Measurements from ENCODE around the gene GRM1.

GRM1 gene

GRCh38 chr6:146100776-146101175 lies 71.9 kb downstream of the GRM1 start:
- no peak for DNase-seq

DNA sequence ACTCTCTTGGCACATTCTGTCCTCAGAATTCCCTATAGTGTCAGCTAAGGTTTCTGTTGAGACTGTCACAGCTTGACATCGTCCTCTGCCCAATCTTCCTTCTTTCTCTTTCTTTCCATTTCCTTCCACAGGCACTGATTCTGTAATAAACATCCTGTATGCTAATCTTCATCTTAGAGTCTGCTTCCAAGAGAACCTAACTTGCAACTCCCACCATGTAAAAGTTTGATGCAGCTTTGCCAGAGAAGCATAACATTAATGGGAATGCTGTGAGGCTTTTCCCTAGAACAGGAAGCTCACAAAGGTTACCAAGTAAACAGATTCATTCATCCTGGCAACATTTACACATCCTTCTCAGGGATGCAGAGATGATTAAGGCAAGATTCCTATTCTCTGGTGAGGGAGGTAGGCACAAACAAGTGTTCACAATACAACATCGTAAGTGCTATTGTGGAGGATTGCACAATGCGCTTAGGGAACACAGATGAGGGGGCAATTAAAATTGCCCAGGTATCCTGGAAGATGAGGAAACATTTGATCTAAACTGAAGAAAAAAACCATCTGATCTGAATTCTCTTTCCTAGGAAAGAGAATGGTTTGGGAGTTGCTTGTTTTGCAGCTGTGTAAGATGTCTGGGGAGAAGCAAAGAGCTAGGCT lies 74.7 kb downstream of the GRM1 start:
- no peak for DNase-seq

DNA sequence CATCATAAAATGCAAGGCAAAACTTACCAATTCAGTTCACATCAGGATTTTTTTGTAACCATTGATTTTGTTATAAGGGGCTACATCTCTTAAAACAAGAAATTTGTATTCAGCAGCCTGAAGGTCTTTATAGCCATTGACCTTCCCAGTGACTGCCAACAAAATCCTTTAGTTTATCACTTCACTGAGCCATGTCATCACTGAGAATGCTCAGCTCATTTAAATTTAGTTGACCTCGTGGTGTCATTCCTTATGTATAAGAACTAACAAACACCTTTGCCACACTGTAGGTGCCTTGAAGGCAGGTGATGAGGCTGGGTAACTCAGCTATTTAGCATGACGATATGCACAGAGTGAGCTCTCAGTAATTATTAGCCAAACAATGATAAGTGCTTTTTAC lies 77.7 kb downstream of the GRM1 start:
- no peak for DNase-seq

DNA sequence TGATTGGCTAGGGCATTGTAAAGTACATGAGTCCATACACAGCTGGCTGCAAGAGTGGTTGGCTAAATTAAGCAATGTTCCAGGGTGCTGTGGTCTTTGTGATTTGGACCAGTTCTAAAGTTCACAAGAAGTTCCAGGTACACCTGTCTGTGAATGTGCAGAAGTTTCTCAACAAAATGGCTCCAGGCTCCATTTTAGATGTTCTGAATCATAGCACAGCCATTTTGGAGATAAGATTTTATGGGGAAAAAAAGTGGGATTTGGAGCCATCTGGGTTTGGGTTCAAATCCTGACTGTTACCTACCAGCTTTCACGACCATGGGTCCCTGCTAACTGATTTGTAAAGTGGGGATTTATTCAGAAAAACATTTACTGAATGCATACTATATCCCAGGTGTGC lies 82.1 kb downstream of the GRM1 start:
- no peak for DNase-seq

- DNase-seq = no peak
Measured at GRCh38 chr6:146111881-146112450, 83.1 kb downstream of the GRM1 start.

- no peak for DNase-seq
Measured at GRCh38 chr6:146113084-146113623, 84.3 kb downstream of the GRM1 start.

GRCh38 chr6:146123616-146124015 lies 94.8 kb downstream of the GRM1 start:
- DNase-seq = no peak

DNA sequence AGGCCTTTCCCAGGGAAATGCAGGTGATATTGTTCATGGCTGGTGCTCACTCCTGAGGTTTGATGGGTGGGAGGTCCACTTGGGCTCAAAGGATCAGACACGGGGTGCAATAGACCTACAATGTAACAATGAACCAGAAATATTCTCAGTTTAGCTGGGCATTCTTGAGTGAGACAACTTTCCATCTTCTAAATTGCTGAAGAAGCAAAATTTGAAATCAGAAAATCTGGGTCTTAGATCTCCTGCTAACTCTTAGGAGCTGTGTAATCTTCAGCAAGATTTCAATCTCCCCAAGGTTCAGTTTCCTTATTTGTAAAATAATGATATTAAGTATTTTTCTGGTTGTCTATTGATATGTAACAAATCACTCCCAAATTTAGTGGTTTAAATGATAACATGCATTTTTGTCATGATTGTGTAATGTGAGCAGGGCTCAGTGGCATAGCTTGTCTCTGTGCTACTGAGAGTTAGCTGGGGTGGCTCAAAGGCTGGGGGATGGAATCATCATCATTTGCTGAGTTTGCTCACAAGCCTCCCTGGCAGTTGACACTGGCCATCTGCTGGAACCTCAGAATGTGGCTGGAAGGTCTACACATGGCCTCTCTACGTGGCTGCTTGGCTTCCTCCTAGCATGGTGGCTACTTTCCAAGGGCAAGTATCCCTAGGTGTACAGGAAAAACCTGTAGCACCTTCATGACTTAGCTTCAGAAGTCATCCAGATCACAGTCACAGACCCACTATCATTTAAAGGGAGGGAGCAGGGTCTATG lies 98.8 kb downstream of the GRM1 start:
- no peak for DNase-seq

DNA sequence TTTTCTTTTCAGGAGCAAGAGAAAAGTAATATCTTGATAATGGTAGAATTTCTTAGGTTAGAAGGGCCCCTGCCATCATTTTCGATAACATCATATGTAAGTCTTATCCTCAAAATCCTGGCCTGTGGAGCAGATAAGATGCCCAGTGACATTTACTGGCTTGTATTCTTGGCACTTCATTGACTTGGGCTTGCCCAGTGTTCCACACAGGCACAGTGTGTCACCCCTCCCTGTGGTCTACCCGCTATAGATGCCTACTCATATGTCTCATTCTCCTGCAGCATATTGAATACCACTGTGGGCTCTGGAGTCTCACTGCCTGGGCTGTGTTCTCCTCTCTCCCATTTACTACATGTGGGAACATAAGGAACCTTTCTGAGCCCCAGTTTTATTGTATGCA lies 105.0 kb downstream of the GRM1 start:
- no peak for DNase-seq

DNA sequence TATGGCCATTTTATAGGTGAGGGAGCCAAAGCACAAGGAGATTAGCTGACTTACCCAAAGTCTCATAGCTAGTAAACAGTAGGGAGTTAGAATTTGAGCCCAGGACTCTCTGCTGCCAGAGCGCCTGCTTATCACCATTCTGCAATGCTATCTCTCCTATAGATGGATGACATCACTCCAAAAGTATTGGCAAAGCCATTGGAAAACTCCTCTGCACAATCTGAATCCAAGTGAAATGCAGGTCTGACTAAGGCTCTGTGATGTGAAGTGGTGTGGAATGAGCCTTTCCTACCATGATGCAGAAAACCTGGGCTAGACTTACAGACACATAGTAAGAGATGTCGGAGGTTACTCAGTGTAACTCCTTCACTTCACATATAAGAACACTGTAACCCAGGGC lies 106.3 kb downstream of the GRM1 start:
- no peak for DNase-seq

DNA sequence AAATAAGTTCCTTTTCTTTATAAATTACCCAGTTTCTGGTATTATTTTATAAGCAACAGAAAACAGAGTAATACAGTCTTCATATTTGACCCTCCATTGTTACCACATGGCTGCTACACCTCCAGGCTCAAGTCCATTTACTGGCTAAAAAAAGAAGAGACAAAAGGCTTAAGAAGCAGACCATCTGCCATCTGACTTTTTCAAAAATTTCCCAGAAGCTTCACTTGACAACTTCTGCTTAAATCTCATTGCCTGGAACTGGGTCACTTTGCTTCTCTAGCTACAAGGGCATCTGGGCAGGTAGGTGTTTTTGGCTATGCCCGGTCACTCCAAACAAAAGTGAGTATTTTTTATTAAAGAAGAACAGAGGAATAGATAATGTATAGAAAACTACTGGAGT lies 118.0 kb downstream of the GRM1 start:
- DNase-seq = no peak

DNA sequence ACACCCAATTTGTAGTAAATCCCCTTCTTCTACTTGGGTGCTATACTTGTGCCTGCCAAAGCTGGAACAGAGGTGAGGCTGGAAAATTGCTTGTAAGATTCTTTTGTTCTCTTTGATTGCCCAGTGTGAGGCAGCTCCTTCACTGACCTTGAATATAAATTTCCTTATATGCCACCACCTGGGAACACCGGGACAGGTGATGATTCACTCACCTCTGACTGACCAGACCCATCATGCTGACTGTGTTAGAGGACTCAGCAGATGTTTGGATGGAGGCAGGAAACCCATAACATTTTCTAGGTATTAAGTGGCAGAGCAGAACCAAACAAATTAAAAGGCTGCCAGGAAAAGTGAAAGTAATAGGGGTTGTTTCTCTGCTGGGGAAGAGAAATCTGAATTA lies 120.9 kb downstream of the GRM1 start:
- DNase-seq = no peak

DNA sequence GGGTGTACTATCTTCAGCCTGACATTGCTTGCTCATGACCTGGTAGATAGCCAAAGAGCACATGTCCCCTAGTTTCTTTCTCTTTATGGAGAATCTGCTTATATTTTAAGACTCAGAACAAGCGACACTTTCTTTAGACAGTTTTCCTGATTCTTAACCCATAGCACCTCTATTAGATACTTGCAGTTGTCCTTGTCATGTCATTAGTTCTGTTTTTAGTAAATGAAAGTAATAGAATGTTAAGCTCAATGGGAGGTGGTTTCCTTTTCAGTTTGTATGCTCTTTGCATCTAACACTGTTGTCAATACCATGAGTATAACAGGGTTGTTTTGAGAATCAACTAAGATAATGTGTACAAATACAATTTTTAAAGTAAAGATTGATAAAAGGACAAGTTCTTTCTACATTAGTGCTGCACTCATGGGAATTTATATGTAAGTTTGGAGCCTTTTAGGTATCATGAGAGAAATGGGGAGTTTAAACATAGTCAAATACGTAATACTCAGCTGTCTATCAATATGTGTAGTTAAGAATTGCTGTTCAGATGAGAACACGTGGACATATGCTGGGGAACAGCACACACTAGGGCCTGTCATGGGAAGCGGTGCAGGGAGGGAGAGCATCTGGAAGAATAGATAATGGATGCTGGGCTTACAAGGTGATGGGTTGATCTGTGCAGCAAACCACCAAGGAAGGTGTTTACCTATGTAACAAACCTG lies 124.3 kb downstream of the GRM1 start:
- DNase-seq = no peak

DNA sequence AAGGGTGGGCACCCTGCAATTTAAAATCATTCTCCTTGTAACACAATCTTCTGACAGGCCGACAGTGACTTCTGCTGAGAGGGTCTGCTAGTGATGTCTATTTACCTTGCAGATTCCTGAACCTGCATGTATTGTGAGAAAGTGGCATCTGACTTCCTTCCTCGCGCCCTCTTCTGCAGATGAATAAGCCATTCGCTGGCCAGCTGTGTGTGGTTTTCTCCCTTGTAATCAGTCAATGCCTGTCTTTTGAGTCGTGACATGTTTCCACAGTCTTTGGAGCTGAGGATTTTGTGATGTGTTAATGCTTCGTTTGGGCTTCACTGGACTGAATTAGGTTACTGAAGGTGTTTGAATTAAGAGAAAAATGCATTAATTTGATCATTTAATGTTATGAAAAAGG lies 125.3 kb downstream of the GRM1 start:
- DNase-seq = no peak

GRCh38 chr6:146161664-146162063 lies 132.8 kb downstream of the GRM1 start:
- DNase-seq = no peak

DNA sequence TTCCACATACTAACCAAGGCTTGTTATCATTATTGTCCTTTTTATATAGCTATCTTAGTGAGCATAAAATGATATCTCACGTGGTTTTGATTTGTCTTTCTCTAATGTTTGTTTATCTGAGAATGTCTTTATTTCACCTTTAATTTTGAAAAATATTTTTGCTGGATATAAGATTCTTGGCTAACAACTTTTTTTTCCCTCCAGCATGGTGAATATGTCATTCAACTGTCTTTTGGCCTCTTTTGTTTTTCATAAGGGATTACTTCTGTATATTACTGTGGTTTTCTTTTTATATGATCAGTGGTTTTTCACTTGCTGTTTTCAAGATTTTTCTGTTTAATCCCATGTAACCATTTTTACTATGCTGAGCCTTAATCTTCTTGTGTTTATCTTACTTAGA lies 141.0 kb downstream of the GRM1 start:
- DNase-seq = no peak

DNA sequence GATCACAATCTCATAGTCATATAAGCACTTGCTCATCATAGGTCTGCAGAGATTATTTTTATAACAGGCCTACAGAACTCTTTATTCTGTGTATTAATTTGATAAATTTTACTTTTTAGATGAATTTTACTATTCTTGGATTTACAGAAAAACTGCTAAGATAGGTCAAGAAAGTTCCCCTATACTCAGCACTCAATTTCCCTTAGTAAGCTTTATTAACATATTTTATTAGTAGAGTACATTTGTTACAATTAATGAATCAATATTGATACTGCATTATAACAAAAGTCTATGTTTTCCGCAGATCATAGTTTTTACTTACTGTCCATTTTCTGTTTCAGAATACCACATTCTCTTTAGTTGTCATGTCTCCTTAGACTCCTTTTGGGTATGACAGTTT lies 148.9 kb downstream of the GRM1 start:
- DNase-seq = no peak

DNA sequence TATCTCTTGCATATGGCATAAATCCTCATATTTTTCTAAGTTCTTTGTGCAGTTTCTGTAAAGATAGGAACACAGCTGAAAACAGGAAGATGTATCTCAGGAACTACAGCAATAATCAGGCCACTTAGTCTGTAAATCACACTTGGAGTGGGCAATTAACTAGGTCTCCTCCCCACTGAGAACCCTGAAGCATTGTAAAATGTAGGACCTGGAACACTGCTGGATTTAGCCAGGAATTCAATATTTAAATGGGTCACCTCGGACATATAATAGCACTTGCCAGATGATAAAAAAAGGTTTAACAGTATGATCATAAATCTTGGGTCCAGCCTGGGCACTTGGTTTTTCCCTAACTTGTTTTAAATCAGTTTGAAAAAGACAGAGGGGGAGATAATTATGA lies 155.0 kb downstream of the GRM1 start:
- no peak for DNase-seq

GRCh38 chr6:146184701-146185100 lies 155.8 kb downstream of the GRM1 start:
- no peak for DNase-seq

DNA sequence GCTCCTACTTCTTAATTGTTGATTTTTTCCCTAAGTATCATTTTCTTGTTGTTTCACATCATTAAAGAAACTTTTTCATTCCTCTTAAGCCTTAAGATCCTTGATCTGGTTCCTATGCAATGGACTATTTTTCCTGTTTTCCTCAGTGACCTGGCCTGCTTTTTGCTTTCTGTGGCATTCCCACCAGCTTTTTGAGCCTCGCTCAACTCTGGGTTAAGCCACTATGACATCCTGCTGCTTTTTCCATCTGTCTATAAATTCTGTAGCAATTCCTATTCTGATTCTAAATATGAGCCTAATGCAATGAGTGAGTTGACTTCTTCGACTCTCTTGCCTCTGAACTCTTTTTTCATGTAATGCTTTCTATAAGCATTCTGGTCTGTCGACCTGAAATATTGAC lies 160.3 kb downstream of the GRM1 start:
- no peak for DNase-seq

- no peak for DNase-seq
Measured at GRCh38 chr6:146190581-146190980, 161.7 kb downstream of the GRM1 start.

GRCh38 chr6:146191166-146191565 lies 162.3 kb downstream of the GRM1 start:
- DNase-seq = no peak

DNA sequence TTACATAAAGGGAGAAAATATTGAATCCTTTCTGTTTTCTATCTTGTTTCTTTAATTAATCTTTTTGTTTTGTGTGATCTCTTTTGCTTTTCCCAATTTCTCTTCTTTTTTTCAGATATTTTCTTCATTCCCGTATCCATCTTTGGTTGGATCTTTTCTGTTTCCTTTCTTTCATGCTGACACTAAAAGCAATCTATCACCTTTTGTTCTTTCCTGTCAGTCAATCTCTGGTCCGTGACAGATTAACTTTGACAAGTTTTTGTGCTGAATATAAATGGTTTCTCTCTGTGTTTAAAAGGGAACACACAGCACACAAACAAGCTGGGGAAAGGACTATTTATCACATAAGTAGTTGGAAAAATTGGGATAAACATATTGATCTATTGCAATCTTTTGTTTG lies 162.8 kb downstream of the GRM1 start:
- DNase-seq = peak; percentile 11

DNA sequence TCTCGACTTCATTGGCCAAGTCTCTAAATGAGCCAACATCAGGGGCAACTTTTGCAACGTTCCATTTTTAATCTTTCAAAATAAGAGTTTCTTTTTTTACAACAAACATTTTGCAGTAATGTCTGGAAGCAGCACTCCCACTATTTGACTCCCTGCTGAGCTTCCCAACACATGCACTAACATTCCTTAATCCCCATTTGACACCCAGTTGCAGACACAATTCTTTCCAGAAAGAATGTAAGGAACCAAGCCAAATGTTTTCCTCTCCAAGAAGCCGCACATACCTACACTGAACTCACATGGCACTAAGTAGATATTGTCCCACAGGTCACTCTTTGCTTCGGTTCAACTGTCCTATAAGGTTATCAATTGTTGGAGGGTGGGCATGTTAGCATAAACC lies 165.6 kb downstream of the GRM1 start:
- no peak for DNase-seq

Data from retina (tissue), 1 donor.